Raji (cell line): ENCODE results near the gene JMJD8.
A peak's percentile ranks its signal among the peaks of the same experiment; 100 is the strongest.

Experiments
- POLR2A ChIP-seq: IDR thresholded peaks from 2 replicates; pipeline ENCODE4 v1.6.1; 2011; ENCODE audit warnings: low read depth, low read length, control low read depth; ENCODE audit not compliant: insufficient read depth

JMJD8 gene

GRCh38 chr16:671353-672131 lies 12.6 kb downstream of the JMJD8 start:
- no peak for TF ChIP-seq POLR2A

- no peak for TF ChIP-seq POLR2A
These were observed 13.4 kb downstream of the JMJD8 start for GRCh38 chr16:670485-671352.

DNA sequence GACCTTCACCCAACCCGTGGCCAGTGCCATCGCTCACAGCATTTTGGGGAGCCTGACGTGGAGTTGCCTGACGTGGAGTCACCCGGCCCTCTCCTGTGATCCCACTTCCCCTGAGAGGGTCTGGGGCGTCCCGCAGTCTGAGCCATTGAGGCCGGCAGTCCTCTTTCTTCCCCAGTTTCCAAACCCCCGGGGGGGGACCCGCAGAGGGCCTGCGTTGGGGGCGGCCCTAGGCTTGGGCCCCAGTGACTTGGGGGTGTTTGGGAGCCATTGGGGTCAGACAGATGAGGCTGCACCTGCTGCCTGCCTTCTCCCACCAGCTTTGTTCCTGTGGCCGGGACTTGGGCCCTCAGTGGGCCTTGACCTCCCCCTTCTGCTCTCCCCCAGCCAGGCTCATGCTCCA lies 14.5 kb downstream of the JMJD8 start:
- TF ChIP-seq POLR2A, result no peak

- no peak for TF ChIP-seq POLR2A
These were observed 15.5 kb downstream of the JMJD8 start for GRCh38 chr16:668519-669171.

DNA sequence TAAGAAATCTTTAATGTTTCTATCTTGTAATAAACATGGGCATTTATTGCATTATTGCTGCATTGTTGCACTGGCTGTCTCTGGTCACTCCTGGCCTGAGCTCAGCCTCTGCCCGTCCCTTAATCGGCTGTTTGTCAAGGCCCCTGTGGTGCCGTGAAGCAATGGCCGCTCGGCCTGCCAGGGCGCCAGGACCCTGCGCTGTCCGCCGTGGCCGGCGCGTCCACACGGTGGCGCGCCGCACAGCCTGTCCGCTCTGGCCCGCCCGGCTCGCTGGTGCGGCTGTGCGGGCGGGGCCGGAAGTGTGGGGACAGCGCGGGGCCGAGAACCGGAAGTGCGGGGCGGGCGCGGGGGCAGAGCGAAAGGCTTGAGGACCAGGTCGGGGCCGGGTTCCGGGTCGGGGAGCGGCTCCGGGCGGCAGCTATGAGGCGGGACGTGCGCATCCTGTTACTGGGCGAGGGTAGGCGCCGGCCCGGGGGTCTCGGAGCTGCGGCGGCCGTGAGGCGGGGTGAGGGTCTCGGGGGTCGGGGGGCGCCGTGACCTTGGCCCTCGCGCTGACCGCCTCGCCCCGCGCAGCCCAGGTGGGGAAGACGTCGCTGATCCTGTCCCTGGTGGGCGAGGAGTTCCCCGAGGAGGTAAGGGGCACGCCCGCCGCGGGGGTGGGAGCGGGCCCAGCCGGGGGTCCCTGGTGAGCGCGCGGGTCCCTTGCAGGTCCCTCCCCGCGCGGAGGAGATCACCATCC lies 16.2 kb downstream of the JMJD8 start, which contains the start of gene RHOT2:
Gene RHOT2, plus strand, starts transcription at position 353 of the 739 bp plus-strand sequence. Its CDS starts 68 bp downstream, at position 421.
- TF ChIP-seq POLR2A, result peak; percentile 75

DNA sequence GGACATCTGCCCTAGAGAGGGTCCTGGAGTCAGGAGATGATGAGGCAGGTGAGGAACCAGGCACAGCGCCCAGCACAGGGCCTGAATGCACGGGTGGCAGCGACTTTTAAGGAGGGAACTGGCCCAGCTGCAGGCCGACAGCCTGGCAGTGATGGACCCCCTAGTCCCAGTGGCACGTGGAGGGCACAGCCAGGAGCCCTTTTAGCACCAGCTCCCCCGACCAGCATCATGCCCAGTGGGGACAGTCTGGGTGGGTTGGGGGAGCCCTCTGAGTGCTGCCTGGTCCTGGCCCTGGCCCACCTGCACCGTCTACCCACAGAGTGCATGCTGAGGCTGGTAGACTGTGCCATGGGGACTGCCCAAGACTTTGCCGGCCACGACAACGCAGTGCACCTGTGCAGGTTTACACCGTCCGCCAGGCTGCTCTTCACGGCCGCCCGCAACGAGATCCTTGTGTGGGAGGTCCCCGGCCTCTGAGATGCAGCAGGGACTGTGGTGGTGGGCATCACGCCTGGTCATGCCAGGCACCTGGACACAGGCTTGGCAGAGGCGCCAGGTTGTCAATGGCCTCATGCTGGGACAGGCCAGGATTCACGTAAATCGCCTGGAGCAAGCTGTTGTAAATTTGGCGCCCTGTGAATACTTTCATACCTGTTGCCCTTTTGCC lies 16.9 kb downstream of the JMJD8 start:
- TF ChIP-seq POLR2A, result no peak

- TF ChIP-seq POLR2A, result no peak
These were observed 17.6 kb downstream of the JMJD8 start for GRCh38 chr16:666572-666971.

GRCh38 chr16:662597-662996 lies 21.5 kb downstream of the JMJD8 start:
- TF ChIP-seq POLR2A, result no peak

DNA sequence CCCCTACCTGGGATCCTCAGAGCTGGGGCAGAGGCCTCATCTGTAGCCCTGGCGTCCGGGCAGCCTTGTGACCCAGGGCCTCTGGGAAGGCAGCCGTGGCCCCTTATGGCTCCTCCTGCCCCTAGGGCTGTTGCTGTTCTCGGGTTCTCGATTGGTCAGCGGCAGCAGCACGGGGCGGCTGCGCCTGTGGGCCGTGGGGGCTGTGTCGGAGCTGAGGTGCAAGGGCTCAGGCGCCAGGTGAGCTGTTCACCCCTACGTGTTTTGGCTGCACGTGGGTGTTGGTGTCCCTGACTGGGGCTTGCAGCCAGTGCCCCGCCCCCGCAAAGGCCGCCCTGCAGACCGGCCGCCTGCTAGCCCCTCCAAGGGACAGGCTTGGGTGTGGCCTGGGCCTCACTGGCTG lies 22.0 kb downstream of the JMJD8 start:
- TF ChIP-seq POLR2A, result no peak

DNA sequence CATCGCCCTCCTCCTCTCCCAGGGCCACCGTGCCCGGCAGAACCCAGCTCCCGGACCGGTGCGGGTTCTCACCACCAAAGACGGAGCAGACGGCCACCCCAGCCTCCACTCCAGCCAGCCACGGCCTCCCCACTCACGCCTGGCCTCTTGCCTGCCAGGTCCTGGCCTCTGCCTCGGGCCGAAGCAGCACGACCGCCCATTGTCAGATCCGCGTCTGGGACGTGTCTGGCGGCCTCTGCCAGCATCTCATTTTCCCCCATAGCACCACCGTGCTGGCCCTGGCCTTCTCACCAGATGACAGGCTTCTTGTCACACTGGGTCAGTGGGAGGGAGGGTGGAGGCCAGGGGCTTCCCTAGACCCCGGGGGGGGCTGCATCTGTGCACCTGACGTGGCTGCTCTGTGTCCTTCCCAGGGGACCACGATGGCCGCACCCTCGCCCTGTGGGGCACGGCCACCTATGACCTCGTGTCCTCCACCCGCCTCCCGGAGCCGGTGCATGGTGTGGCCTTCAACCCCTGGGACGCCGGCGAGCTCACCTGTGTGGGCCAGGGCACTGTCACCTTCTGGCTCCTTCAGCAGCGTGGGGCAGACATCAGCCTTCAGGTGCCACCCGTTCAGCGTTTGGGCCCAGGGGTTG lies 22.8 kb downstream of the JMJD8 start:
- no peak for TF ChIP-seq POLR2A

- TF ChIP-seq POLR2A, result no peak
These were observed 23.5 kb downstream of the JMJD8 start for GRCh38 chr16:660459-661183.

- no peak for TF ChIP-seq POLR2A
These were observed 24.0 kb downstream of the JMJD8 start for GRCh38 chr16:660132-660458.

GRCh38 chr16:659618-660017 lies 24.5 kb downstream of the JMJD8 start:
- no peak for TF ChIP-seq POLR2A
